ENCODE data around the gene RPL15.
"Not testable (repeated sequence)": the region's sequence is repeated elsewhere in the genome, so short reads cannot be mapped to it uniquely, and the experiment has no call there.

RPL15 gene

GRCh38 chr3:23894254-23895061, 22.5 kb upstream of the RPL15 start:
- DNase-seq: no peak

DNA sequence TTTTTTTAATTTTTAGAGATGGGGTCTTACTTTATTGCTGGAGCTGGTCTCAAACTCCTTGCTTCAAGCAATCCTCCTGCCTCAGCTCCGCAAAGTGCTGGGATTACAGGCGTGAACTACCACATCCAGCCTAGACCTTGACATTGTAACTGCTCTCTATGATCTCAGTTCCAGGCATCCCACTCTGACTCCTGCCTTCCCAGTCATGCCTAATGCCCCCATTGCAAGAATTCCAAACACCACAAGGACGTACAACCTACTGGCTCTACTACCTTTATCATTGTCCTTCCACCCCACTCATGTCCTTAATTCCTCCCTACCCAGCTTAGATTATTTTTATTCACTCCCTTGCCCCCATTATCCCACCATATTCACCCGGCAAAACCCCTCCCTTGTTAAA, 21.8 kb upstream of the RPL15 start:
- DNase-seq: no peak

GRCh38 chr3:23900744-23901143, 16.2 kb upstream of the RPL15 start:
- no peak for DNase-seq

DNA sequence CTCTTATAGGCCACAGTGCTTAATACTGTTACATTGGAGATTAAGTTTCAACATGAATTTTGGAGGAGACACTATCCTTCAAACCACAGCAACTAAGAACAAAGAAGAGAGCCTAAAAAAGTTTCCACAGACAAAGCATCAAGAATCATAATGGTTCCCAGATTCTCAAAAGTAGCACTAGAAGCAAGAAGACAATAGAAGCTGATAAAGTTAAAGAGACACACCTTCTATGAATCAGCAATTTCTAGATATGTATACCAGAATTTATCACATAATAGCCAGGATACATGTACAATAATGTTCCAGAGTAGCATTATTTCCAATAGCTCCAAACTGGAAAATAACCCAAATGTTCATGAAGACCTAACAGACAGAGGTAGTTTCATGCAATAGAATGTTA, 12.4 kb upstream of the RPL15 start:
- no peak for DNase-seq

- DNase-seq: no peak
Observed at GRCh38 chr3:23909341-23909740, 7.6 kb upstream of the RPL15 start.

DNA sequence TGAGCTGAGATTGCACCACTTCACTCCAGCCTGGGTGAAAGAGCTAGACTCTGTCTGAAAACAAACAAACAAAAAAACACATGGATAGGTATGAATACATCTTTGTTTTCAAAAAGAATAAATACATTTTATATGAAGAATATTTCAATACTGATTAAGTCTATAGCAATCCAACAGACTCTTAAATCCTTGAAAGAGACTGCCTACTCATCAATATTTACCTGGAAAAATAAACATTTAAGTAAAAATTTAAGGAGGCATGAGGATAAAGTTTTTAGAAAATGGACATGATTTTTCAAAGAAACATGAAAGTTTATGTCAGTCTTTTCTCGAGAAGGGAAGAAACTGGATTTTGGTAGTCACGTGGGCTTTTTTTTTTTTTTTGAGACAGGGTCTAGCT, 5.5 kb upstream of the RPL15 start:
- no peak for DNase-seq

GRCh38 chr3:23912335-23912734, 4.6 kb upstream of the RPL15 start:
- DNase-seq: not testable (repeated sequence)

GRCh38 chr3:23913182-23913581, 3.8 kb upstream of the RPL15 start:
- no peak for DNase-seq

DNA sequence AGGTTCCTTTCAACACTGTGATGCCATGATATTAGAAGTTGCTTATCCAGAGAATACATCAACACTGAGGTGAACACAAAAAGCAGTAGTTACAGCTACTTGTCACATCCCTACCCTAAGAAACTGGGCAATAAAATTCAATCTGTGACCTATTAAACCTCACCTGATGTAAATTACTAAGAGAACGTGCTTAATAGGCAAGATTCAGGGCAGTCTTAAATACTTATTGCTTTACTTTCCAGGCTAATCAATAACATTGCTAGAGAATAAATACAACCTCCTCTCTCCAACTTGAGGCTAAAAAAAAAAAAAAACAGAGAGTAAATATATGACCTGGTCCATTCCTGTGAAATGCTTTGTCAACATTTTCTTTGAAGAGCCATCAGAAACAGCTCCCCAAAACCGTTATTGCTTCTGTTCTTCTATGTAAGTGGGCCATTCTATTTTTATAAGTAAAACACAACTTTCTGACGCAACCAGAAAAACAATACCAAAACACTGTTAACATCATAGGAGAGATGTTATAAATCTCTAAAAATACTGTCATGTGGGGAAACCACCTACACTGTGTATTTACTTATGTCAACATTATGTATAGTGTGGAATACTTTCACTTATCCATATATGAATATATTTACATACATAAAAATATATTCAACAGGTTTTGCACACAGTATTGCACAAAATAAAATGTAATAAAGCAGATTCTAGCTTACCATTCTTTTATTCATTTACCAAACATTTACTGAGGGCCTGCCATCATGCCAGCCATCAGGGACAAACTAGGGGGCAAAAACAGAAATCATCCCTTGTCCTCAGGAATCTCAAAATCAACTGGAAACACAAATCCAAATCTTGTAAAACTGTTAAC, 2.8 kb upstream of the RPL15 start:
- DNase-seq: no peak

- DNase-seq: no peak
Observed at GRCh38 chr3:23915537-23916108, 1.3 kb upstream of the RPL15 start.

DNA sequence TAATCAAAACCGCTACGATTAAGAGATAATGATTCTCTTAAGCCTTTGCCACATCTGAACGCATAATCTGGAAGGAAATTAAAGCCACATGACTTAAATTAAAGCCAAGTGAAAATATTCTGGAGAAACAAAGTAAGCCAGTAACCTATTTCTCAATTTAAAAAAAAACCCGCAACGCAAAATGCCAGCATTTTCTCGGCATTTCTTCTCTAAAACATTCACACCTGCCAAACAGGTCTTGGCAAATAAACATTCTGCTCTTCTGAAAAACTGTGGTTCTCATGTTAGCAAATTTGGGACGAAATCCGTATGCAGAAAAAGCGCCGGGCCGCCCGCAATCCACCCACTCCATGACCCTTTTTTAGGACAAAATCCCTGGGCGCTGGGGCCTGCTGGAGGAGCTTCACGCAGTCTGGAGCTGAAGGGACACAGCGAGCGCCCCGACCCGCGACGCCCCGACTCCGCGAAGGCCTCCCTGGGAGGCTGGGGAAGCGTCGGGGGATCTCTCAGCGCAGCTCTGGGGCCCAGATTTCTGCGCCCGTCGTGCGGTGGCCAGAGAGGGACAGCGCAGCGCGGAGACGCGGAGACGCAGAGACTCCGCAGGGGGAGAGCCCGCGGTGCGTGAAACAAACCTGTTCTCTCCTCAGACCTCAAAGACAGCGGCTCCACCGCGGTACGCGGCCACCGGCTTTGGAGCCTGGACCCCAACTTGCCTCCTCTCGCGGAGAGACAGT, 613 bp upstream of the RPL15 start:
- no peak for DNase-seq

DNA sequence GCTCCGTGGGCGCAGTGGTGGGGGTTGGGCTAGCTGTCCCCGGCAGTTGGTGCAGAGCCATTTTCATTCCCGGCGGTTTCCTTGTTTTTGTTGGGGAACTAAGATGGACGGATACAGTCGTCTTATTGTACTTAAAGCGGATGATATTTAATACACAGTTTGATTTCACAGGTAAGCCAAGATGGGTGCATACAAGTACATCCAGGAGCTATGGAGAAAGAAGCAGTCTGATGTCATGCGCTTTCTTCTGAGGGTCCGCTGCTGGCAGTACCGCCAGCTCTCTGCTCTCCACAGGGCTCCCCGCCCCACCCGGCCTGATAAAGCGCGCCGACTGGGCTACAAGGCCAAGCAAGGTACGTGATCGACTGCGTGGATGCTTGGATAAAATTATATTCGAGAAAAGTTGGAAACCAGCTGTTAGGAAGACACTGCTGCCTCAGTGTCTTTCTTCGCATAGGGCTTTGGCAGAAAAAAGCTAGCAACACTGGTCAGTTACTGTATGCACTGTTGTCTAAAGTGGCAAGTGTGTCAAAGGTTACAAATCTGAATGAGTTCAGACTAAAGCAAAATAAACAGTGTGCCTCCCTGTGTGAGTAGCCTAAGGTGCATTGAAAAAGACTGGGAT, 859 bp downstream of the RPL15 start:
- DNase-seq: not testable (repeated sequence)

DNA sequence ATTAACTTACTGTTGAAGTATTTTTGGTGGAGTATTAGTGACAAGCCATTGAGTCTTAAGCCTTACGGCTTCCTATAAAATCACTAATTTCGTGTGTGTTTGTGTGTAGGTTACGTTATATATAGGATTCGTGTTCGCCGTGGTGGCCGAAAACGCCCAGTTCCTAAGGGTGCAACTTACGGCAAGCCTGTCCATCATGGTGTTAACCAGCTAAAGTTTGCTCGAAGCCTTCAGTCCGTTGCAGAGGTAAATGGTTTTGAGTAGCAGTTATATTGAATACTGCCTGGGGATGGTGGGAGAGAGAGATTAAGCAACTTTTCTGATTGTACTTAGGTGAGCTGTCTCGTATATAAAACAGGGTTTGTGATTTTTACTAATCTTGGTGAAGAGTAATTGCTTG, 1.4 kb downstream of the RPL15 start:
- DNase-seq: not testable (repeated sequence)

- no peak for DNase-seq
Observed at GRCh38 chr3:23919628-23920027, 2.7 kb downstream of the RPL15 start.

DNA sequence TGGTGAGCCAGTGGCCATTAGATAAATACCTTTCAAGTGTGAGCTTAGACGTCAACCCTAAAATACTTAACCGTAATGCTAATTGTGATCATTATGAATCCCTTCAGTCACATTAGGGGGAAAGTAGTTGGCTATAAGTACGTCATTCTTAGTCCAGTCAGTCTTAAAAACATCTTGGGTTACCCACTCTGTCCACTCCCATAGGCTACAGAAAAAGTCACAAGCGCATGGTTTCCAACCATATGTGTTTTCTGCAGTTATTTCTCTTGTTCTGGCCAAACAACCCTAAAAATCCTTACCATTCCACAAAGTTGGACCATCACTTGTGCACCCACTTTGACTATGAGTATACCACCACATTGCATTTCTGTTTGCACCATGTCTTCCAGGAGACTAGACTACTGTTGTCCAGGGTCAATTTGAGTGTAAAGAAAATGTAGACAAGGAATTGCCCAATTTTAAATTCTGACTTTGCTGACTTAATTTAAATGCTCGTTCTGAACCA, 3.3 kb downstream of the RPL15 start:
- no peak for DNase-seq

DNA sequence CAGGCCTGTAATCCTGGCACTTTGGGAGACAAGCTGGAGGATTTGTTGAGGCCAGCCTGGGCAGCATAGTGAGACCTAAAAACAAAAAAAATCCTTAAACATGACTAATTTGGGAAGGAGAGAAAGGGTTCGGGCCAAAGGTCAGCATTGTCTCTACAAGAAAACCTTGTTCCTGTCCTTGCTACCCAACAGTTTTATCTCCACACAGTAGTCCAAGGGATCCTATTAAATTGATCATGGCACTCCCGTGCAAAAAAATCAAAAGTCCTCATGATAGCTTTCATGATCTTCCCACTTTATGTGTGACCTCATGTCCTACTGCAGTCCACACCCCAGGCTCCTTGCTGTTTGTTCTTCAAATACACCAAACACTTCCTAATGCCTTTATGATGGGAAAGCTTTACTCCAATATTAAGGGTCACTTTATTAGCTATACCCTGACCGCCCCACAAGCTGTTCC, 4.2 kb downstream of the RPL15 start:
- DNase-seq: no peak

DNA sequence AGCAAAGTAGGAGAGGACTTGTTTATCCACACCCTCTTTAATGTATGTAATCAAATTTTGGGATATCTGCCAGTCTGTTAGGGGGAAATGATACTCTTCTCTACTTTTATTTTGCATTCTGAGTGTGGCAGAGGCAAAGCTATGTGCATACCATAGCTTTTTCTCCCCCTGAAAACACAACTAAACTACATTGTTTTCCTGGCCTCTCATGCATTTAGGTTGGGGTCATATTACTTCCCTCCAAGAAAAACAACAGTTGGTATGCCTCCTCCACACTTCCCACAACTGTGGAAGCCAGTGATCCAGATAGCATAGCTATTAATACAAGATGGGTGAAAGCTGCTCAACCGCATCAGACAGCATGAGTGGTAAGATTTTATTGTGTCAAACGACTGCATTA, 6.9 kb downstream of the RPL15 start:
- DNase-seq: no peak

DNA sequence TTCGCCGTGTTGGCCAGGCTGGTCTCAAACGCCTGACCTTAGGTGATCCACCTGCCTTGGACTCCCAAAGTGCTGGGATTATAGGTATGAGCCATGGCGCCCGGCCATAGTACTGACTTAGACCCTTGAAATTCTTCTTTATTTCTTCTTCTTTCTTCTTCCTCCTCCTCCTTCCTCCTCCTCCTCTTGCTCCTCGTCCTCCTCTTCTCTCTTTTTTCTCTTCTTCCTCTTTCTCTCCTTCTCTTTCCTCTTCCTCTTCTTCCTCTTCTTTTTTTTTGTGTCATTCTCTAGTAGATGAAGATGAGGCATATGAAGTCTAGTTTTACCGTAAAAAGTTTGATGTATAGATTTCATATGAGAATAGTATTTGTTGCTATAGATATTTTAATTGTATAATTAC, 9.3 kb downstream of the RPL15 start:
- DNase-seq: no peak

- DNase-seq: no peak
Observed at GRCh38 chr3:23926736-23927135, 9.8 kb downstream of the RPL15 start.

DNA sequence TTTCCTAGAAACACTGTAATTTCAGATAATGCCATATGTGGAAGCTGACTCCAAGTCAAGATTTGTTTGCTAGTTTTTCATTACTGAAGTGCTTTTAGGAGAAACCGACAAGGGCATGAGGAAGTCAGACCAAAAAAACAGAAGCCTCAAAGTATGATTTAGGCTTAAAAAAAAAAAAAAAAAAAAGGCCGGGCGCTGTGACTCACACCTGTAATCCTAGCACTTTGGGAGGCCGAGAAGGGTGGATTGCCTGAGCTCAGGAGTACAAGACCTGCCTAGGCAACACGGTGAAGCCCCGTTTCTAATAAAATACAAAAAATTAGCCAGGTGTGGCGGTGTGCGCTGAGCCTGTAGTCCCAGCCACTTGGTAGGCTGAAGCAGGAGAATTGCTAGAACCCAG, 11.6 kb downstream of the RPL15 start:
- DNase-seq: no peak

DNA sequence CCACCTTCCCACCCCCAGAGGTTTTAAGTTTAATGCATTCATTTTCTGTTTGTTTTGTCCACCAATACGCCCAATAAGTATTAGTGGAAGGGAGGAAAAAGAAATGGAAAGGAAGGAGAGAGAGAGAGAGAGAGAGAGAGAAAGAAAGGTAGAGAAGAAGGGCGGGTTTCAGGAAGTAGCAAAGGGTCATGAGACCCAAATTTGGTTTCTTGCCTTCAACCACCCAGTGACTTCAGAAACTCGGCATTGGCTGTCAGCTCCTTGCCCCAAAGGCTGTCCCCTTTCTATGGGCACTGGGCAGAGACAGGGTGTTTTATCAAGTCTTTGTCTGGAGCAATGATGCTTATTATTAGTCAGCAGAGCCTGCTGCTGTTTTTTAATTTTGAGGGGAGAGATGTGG, 14.7 kb downstream of the RPL15 start:
- no peak for DNase-seq

GRCh38 chr3:23932571-23932970, 15.6 kb downstream of the RPL15 start:
- no peak for DNase-seq
